Colonic mucosa (tissue), 4 donors: ENCODE results near the gene CD96. TPM values are rescaled to one million over a fixed set of nuclear protein-coding genes. Genes with fewer than 3 reads are reported as not detected.

ENCODE experiments used
- DNase-seq: peaks from one replicate; pipeline ENCODE4 v3.0.0-alpha.2; 2020
- H3K27ac ChIP-seq: fragments of 200-600 bp; one replicate; pipeline ENCODE4 v1.8.0; 2021
- H3K27me3 ChIP-seq: fragments of 200-600 bp; one replicate; pipeline ENCODE4 v1.8.0; 2021
- H3K36me3 ChIP-seq: fragments of 200-600 bp; one replicate; pipeline ENCODE4 v1.8.0; 2021
- H3K4me1 ChIP-seq: fragments of 200-600 bp; one replicate; pipeline ENCODE4 v1.8.0; 2021; ENCODE audit warnings: mild to moderate bottlenecking
- H3K4me3 ChIP-seq: fragments of 200-600 bp; one replicate; pipeline ENCODE4 v1.8.0; 2021
- H3K9ac ChIP-seq, 2 donors: one replicate each; pipeline ENCODE4 v1.7.0; 2013; ENCODE audit warnings: control low read depth in 2 of 2, low read depth in 2 of 2, low read length in 2 of 2
- H3K9me3 ChIP-seq: fragments of 200-600 bp; one replicate; pipeline ENCODE4 v1.8.0; 2021
- CTCF ChIP-seq: fragments of 200-600 bp; IDR thresholded peaks from one replicate; pipeline ENCODE4 v1.8.0; 2022; ENCODE audit warnings: antibody characterized with exemption, mild to moderate bottlenecking
- intact Hi-C: fragments of 100-400 bp; cut with DNase I; formaldehyde crosslinking; loops from one replicate; pipeline ENCODE4 v1.14.1; 2022
- total RNA-seq, 2 donors: library from RNA; stranded (reverse); fragmentation: NEBNext Ultra II Directional in 1 of 2; extraction: Animal tissue kit (Norgen Biotek cat#: 25700) in 1 of 2; gene quantifications; one replicate each; pipeline ENCODE4 v1.2.1, GENCODE V29; 2021
- donor health status: healthy.
- donor health status: DM: no; HTN: no; CAD: no.
- donor health status: DM: no; HTN: no; CAD: no.

CD96 gene
- total RNA-seq, 2 donors from 2014 or later = 1.7 to 2.8 TPM

DNA sequence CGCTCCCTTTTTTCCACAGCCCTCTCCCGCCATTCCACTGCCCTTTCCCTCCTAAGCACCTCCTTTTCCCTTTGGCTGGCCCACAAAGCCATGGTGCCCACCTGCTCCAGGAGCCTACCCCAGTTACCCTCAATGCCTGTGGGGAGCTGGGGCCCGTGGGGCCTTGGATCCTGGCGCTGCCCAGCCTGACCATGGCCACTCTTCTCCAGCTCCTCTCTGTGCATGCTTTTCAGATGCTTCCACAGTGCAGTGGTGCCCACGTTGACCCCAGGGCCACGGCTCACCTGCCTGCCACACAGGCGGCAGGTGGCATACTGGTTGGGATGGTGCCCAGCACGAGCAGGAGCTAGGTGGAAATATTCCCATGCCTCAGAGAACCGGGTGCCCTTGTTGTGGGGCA lies 51.7 kb downstream of the CD96 start:
- Histone ChIP-seq H3K4me3 (no peak overlapping the region), H3K36me3 (no peaks in the 10 kb centered on the region), H3K27me3 (no peaks in the 10 kb centered on the region), H3K4me1 (no peaks in the 10 kb centered on the region), H3K27ac (no peak overlapping the region), H3K9me3 (no peaks in the 10 kb centered on the region), H3K9ac (no peak overlapping the region)
- no peak for TF ChIP-seq CTCF
- intact Hi-C loops = no loop called here
- no peak for DNase-seq

DNA sequence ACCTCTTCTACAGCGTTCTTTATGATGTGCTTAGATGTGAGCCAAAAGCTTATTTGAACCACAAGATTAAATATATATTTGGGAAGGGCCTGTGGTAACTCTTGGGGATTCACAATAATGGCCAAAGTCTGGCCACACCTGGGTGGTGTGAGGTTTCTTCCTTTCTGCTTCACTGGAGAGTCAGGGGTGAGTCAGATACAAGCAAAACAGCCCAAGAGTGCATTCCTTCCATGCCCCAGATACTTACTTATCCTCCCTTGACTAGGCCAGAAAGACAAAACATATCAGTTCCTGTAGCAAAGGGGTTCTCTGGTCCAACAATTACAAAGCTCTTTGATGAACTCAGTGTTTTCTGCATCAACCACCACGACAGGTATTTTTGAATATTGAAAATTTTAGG lies 52.2 kb downstream of the CD96 start:
- no peak for TF ChIP-seq CTCF
- Histone ChIP-seq H3K4me1 (no peaks in the 10 kb centered on the region), H3K36me3 (no peaks in the 10 kb centered on the region), H3K4me3 (no peak overlapping the region), H3K9ac (no peak overlapping the region), H3K9me3 (no peaks in the 10 kb centered on the region), H3K27ac (no peak overlapping the region), H3K27me3 (no peaks in the 10 kb centered on the region)
- intact Hi-C loops = no loop called here
- no peak for DNase-seq

DNA sequence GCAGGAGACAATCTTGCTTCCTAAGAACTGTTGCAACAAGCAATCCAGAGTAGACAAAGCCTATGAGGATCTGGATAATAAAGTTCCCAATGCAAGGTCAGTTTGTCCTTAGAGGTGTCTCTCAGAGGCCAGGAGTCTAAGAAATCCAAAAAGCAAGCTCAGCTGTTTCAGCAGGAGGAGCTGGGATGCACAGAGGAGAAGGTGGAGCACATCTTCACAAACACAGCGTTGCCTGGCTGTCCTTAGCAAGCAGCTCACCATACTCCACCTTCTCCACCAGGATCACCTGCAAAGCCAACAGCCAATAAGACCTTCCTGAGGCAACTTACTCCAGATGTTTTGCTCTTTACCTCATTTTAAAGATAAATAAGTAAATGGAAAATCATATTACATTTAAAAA lies 52.8 kb downstream of the CD96 start:
- H3K4me3 ChIP-seq = no peak overlapping the region
- H3K36me3 ChIP-seq = no peaks in the 10 kb centered on the region
- H3K9ac ChIP-seq = no peak overlapping the region
- H3K4me1 ChIP-seq = no peaks in the 10 kb centered on the region
- no peak for TF ChIP-seq CTCF
- no peak overlapping the region for H3K27ac ChIP-seq
- no peaks in the 10 kb centered on the region for H3K27me3 ChIP-seq
- H3K9me3 ChIP-seq = no peaks in the 10 kb centered on the region
- intact Hi-C loops = no loop called here
- DNase-seq = no peak

- Histone ChIP-seq H3K27me3 (no peaks in the 10 kb centered on the region), H3K36me3 (no peaks in the 10 kb centered on the region), H3K4me1 (no peaks in the 10 kb centered on the region), H3K9ac (no peak within 1 kb of the TSS), H3K4me3 (no peak within 1 kb of the TSS), H3K9me3 (no peaks in the 10 kb centered on the region), H3K27ac (no peak within 1 kb of the TSS)
- intact Hi-C loops = no loop called here
- no peak for TF ChIP-seq CTCF
- no peak for DNase-seq
Observed at GRCh38 chr3:111595232-111595631, 53.2 kb downstream of the CD96 start, which contains the start of gene ZBED2. ZBED2 (minus strand) TSS chr3:111595346; CDS start chr3:111594201, 1,145 bp downstream.

DNA sequence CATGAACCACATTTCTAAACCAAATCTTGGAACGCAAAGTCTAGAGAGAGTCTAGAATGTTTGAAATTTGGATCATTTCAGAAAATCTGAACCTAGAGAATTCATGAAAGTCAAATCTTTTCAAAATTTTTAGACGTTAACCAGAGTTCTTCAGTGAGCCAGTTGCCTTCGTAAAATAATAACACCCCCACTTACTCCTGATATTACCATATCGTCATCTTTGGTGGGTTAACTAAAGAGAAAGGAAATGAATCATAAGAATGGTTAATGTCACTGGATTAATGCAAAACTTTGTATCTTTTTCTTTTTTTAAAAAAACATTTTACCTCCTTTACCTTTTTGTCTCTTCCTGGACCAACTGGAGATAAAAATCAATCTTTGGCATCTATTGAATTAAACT lies 54.3 kb downstream of the CD96 start:
- intact Hi-C loops = no loop called here
- Histone ChIP-seq H3K9me3 (no peaks in the 10 kb centered on the region), H3K36me3 (no peaks in the 10 kb centered on the region), H3K4me3 (no peak overlapping the region), H3K27me3 (no peaks in the 10 kb centered on the region), H3K9ac (no peak overlapping the region), H3K4me1 (no peaks in the 10 kb centered on the region), H3K27ac (no peak overlapping the region)
- no peak for TF ChIP-seq CTCF
- DNase-seq = no peak

DNA sequence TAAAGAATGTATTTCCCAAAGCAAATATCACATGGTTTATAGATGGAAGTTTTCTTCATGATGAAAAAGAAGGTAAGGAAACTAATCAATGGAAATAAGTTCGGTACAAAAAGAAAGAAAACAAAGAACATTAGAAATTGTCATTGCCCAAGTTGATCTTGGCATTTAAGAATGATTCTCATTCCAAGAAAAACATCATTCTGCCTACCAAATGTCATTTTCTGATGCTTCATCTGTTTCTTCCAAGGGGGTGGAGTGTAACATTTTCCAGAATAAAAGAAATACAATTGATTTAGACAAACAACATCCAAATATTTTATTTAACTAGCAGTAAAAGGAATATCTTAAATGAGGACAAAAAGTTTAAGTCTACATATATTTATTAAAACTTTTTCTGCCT lies 56.1 kb downstream of the CD96 start:
- no peaks in the 10 kb centered on the region for H3K27me3 ChIP-seq
- H3K36me3 ChIP-seq = no peaks in the 10 kb centered on the region
- H3K9ac ChIP-seq = no peak overlapping the region
- H3K4me1 ChIP-seq = no peaks in the 10 kb centered on the region
- no peak overlapping the region for H3K27ac ChIP-seq
- H3K9me3 ChIP-seq = no peaks in the 10 kb centered on the region
- intact Hi-C loops = no loop called here
- DNase-seq = no peak
- TF ChIP-seq CTCF = no peak
- H3K4me3 ChIP-seq = no peak overlapping the region
